ENCODE data around the gene TNRC18. TPM values are rescaled to one million over a fixed set of nuclear protein-coding genes. Genes with fewer than 3 reads are reported as not detected.

TNRC18 gene
- polyA plus RNA-seq, 3 donors = 0.64 to 49.9 (median 0.70) TPM

DNA sequence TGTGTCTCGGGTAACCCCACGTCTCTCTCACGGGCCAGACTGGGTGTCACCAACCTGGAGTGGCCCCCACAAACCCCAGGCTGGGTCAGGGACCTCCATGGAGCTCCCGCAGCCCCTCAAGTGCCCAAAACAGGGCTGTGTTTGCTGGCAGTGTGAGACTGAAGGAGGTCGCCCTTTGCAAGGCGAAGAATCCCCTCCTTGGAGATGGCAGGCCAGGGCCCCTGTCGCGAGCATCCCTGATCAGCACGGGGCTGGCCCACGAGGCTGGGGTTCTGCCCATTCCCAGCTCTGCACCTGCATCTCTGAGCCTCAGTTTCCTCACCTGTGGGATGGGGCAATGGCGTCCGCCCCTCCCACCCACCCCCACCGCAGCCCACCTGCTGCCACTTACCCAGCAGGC lies 78.5 kb downstream of the TNRC18 start:
- H3K9ac ChIP-seq (ENCODE audit: insufficient read depth, low read length, poor library complexity, severe bottlenecking) = no peak overlapping the region
- H3K27ac ChIP-seq (ENCODE audit: low read depth in 1 of 2, low read length in 2 of 2) = no peak overlapping the region
- Mint-ChIP-seq H3K27ac (peak overlapping the region in 2 of 7 donors; percentile 19 to 29), H3K4me3 (no peak overlapping the region), H3K36me3 (peaks cover 56 to 98% of the 10 kb centered on the region in 2 donors), H3K4me1 (no peaks in the 10 kb centered on the region), H3K9me3 (no peaks in the 10 kb centered on the region), H3K27me3 (ENCODE audit: low read depth in 3 of 3) (peaks cover 0 to 1% (median 0%) of the 10 kb centered on the region in 3 donors)
- no peak overlapping the region for H3K4me3 ChIP-seq (replicated peaks in 1 of 3; ENCODE audit: low read depth in 2 of 3, low read length in 3 of 3)
- H3K27me3 ChIP-seq (ENCODE audit: control insufficient read depth in 2 of 2, insufficient read depth in 2 of 2, low read length in 2 of 2) = no peaks in the 10 kb centered on the region
- H3K9me3 ChIP-seq (replicated peaks in 1 of 2; ENCODE audit: control insufficient read depth in 1 of 2, insufficient read depth in 1 of 2, low read length in 2 of 2) = no peaks in the 10 kb centered on the region
- no peak for DNase-seq
- no peak overlapping the region for H2AFZ ChIP-seq (ENCODE audit: insufficient read depth, low read depth, low read length, poor library complexity, severe bottlenecking)
- intact Hi-C loops (cut with micrococcal nuclease) = no loop called here
- H3K4me1 ChIP-seq (ENCODE audit: control insufficient read depth in 1 of 2, insufficient read depth in 2 of 2, low read length in 2 of 2) = no peaks in the 10 kb centered on the region
- peaks cover 44% of the 10 kb centered on the region for H3K79me2 ChIP-seq (ENCODE audit: insufficient read depth, low read length)
- TF ChIP-seq, protein P1, sequence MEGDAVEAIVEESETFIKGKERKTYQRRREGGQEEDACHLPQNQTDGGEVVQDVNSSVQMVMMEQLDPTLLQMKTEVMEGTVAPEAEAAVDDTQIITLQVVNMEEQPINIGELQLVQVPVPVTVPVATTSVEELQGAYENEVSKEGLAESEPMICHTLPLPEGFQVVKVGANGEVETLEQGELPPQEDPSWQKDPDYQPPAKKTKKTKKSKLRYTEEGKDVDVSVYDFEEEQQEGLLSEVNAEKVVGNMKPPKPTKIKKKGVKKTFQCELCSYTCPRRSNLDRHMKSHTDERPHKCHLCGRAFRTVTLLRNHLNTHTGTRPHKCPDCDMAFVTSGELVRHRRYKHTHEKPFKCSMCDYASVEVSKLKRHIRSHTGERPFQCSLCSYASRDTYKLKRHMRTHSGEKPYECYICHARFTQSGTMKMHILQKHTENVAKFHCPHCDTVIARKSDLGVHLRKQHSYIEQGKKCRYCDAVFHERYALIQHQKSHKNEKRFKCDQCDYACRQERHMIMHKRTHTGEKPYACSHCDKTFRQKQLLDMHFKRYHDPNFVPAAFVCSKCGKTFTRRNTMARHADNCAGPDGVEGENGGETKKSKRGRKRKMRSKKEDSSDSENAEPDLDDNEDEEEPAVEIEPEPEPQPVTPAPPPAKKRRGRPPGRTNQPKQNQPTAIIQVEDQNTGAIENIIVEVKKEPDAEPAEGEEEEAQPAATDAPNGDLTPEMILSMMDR (IDR thresholded peaks at IDR 0.05) = no peak
- WGBS (ENCODE audit: insufficient coverage) = 98% methylated on average over 6 of the region's 13 CpGs
- peaks cover 88 to 90% of the 10 kb centered on the region in 2 donors for H3K36me3 ChIP-seq (replicated peaks in 1 of 2; ENCODE audit: control insufficient read depth in 1 of 2, insufficient read depth in 2 of 2, low read length in 2 of 2)
- peaks cover 97% of the 10 kb centered on the region for H4K20me1 ChIP-seq (ENCODE audit: insufficient read depth, low read length)
- H3K4me2 ChIP-seq (replicated peaks; ENCODE audit: extremely low read depth, low read length, poor library complexity, severe bottlenecking) = no peak overlapping the region

DNA sequence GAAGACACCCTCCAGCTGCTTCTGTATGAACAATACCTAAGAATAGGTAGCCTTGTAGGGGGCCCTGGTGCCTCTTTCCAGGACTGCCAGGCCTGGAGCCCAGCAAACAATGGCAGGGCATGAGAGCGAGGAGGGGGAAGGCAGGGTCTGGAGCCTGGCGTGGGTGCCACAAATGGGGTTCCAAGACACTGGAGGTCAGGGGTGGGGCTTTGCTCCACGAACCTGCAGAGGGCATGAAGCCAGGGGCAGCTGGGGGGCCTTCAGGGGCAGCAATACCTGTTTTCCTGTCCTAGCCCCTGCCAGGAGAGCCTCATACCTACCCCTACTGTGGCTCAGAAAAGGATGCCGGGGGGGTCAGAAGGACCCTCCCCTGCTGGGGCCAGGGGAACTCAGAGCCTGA lies 79.3 kb downstream of the TNRC18 start:
- Mint-ChIP-seq H3K9me3 (no peaks in the 10 kb centered on the region), H3K36me3 (peaks cover 62 to 99% of the 10 kb centered on the region in 2 donors), H3K4me1 (no peaks in the 10 kb centered on the region), H3K27ac (peak overlapping the region in 1 of 7 donors; percentile 13), H3K27me3 (ENCODE audit: low read depth in 3 of 3) (peaks cover 0 to 1% (median 0%) of the 10 kb centered on the region in 3 donors), H3K4me3 (no peak overlapping the region)
- WGBS (ENCODE audit: insufficient coverage) = 100% methylated on average over 3 of the region's 4 CpGs
- TF ChIP-seq, protein P1 (IDR thresholded peaks at IDR 0.05) = no peak
- intact Hi-C loops (cut with micrococcal nuclease) = no loop called here
- H3K4me2 ChIP-seq (replicated peaks; ENCODE audit: extremely low read depth, low read length, poor library complexity, severe bottlenecking) = no peak overlapping the region
- no peaks in the 10 kb centered on the region for H3K9me3 ChIP-seq (replicated peaks in 1 of 2; ENCODE audit: control insufficient read depth in 1 of 2, insufficient read depth in 1 of 2, low read length in 2 of 2)
- H2AFZ ChIP-seq (ENCODE audit: insufficient read depth, low read depth, low read length, poor library complexity, severe bottlenecking) = no peak overlapping the region
- H3K9ac ChIP-seq (ENCODE audit: insufficient read depth, low read length, poor library complexity, severe bottlenecking) = no peak overlapping the region
- no peaks in the 10 kb centered on the region for H3K4me1 ChIP-seq (ENCODE audit: control insufficient read depth in 1 of 2, insufficient read depth in 2 of 2, low read length in 2 of 2)
- DNase-seq = no peak
- H3K79me2 ChIP-seq (ENCODE audit: insufficient read depth, low read length) = peaks cover 43% of the 10 kb centered on the region
- peaks cover 97% of the 10 kb centered on the region for H4K20me1 ChIP-seq (ENCODE audit: insufficient read depth, low read length)
- H3K4me3 ChIP-seq (replicated peaks in 1 of 3; ENCODE audit: low read depth in 2 of 3, low read length in 3 of 3) = no peak overlapping the region
- no peaks in the 10 kb centered on the region for H3K27me3 ChIP-seq (ENCODE audit: control insufficient read depth in 2 of 2, insufficient read depth in 2 of 2, low read length in 2 of 2)
- H3K36me3 ChIP-seq (replicated peaks in 1 of 2; ENCODE audit: control insufficient read depth in 1 of 2, insufficient read depth in 2 of 2, low read length in 2 of 2) = peaks cover 87 to 90% of the 10 kb centered on the region in 2 donors
- H3K27ac ChIP-seq (ENCODE audit: low read depth in 1 of 2, low read length in 2 of 2) = no peak overlapping the region

Measured in CD14-positive monocyte (primary cell).